ENCODE results near the gene BHLHE41.

BHLHE41 gene

DNA sequence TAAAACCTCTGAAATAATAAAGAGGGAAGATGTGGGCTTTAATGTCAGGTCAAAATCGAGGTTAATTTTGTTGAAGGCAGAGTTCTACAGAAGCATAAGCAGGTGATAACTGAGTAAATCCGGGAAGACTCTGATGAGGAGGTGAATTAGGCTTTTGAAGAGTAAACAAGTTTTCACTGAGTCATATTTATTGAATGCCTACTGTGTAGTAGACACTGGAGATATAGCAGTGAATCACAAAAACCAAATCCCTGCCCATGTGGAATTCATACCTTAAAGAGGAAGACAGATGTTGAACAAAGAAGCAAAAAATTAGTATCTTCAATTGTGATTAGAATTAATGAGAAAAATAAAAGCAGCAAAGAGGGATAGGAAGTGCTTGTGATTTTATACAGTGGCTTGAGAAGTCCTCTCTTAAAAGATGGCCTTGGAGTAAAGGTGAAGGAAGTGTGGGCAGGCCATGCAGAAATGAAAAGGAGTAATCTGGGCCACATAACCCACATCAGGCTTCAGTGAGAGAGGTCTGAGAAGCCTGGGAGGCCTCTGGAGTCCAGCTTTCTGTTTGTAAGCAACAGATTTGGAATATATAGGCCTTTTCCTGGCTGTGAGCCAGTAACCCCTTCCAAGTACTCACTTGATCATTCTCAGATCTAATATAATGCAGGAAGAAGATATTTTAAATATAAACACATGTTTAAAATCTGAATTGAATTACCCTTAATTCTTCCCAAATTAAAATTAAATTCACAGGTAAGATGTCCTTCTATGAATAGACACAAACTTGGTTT lies 46.7 kb downstream of the BHLHE41 start:
- no peak for DNase-seq
